Measurements from ENCODE around the gene CLEC6A.
"Not testable (repeated sequence)": the region's sequence is repeated elsewhere in the genome, so short reads cannot be mapped to it uniquely, and the experiment has no call there.

The CLEC6A gene

DNA sequence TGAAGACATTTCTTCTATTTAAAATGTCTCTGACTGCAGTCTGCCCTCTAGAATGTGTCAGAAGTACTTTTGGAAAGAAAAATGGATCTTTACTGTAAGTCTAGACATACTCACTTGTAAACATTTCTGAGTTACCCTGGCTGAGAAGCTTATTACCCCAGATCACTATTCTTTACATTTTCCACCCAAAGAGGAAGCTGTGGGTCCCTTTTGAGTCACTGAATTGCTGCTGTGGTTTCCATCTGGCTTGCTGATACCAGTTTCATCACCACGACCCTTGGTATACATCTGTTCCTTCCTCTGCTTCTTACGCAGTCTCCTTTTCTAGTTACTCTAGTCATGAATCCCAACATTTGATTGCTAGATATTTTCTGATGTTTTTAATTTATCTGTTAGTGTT, 37.3 kb downstream of the CLEC6A start:
- peak in 1 of 2 donors; percentile 14 for DNase-seq (ENCODE audit: low read depth in 2 of 2)

DNA sequence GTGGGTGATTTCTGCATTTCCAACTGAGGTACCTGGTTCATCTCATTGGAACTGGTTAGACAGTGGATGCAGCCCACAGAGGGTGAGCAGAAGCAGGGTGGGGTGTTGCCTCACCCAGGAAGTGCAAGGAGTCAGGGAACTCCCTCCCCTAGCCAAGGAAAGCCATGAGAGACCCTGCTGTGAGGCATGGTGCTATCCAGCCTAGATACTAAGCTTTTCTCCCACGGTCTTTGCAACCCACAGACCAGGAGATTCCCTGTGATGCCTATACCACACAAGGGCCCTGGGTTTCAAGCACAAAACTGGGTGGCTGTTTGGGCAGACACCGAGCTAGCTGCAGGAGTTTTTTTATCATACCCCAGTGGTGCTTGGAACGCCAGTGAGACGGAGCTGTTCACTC, 39.9 kb downstream of the CLEC6A start:
- not testable (repeated sequence) for DNase-seq (ENCODE audit: low read depth in 2 of 2)

DNA sequence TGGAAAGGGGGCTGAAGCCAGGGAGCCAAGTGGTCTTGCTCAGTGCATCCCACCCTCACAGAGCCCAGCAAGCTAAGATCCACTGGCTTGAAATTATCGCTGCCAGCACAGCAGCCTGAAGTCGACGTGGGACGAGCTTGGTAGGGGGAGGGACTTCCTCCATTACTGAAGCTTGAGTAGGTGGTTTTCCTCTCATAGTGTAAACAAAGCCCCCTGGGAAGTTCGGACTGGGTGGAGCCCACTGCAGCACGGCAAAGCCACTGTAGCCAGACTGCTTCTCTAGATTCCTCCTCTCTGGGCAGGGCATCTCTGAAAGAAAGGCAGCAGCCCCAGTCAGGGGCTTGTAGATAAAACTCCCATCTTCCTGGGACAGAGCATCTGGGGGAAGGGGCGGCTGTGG, 40.3 kb downstream of the CLEC6A start:
- not testable (repeated sequence) for DNase-seq (ENCODE audit: low read depth in 2 of 2)

DNA sequence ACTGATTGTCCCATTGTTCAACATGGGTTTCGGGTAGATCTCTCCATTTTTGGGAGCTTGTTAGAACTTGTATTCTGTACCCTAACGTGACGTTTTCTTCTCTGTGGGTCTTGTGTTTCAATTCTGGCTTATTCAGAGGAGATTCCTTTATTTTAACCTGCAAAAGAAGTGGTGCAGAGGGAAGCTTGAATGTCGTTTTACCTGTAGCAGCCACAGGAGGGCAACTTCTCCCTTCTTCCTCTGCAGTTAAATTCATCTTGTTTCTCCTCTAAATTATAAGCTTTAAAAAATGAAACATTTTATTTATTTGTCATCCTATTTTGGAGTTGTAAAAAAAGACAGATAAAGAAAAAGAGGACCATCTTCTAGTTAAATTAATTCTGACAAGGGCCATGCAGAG, 43.9 kb downstream of the CLEC6A start:
- DNase-seq (ENCODE audit: low read depth in 2 of 2), result no peak

DNA sequence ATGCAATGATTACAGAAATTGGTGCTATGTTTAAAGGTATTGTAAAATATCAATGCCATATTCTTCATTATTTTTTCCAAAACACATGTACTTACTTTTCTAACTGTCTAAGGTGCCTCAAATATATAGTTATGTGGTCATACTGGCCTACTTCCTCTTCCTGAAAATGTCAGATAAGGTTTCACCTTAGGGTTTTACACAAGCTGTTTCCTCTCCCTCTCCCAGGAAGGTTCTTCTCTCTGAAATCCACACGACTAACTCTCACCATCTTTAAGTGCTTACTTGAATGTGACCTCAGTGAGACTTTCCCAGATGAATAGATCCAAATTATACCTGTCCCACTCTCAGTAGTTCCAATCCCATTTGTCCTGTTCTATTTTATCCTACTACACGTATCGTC, 46.0 kb downstream of the CLEC6A start:
- DNase-seq (ENCODE audit: low read depth in 2 of 2), result no peak

DNA sequence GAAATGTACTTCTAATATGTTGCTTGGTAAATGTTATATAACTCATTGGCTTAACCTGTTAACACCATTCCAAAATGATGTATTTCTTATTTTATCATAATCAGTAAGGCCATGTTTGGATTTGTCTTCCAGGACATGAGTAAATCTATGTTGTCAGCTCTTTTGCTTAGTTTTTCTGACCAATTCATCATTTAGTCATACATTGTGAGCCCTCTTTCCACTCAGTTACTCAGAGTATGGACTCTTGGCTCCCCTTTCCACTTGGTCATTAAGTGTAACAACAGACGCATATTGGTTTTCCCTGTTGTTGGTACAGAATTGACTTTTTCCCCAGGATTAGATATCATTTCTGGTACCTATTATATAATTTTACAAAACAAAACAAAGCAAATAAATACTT, 48.6 kb downstream of the CLEC6A start:
- no peak for DNase-seq (ENCODE audit: low read depth in 2 of 2)

DNA sequence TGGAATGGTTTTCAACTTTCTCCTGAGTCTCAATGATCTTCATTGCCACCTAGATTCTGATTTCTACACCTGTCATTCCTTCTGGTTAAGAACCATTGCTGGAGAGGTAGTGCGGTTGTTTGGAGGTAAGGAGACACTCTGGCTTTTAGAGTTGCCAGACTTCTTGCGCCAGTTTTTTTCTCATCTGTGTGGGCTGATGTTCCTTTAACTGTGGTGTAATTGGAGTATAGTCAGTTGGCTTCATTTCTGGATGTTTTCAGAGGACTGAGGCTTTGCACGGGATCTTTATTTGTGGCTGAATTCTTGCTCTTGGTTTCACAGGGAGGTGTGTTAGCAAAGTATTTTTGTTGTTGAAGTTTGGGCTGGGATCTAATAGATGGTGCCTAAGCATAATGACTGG, 51.8 kb downstream of the CLEC6A start:
- DNase-seq (ENCODE audit: low read depth in 2 of 2), result no peak

DNA sequence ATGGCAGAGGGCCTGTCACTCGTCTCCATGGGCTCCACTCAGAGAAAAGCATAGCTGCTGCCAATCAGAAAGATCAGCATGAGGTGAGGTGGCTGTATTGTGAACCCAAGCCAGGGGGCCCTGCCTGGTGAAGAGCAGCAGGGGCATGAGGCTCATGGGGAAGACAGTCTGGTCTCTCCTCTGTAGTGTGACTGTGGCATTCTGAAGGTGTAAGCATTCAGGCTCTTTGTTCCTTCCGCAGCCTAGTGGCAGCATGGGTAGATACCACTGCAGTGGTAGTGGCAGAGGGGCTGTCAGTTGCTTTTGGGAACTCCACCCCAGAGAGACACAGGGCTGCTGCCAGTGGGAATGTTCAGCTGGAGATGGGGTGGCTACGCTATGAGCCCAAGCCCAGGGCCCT, 52.5 kb downstream of the CLEC6A start:
- DNase-seq (ENCODE audit: low read depth in 2 of 2), result no peak

DNA sequence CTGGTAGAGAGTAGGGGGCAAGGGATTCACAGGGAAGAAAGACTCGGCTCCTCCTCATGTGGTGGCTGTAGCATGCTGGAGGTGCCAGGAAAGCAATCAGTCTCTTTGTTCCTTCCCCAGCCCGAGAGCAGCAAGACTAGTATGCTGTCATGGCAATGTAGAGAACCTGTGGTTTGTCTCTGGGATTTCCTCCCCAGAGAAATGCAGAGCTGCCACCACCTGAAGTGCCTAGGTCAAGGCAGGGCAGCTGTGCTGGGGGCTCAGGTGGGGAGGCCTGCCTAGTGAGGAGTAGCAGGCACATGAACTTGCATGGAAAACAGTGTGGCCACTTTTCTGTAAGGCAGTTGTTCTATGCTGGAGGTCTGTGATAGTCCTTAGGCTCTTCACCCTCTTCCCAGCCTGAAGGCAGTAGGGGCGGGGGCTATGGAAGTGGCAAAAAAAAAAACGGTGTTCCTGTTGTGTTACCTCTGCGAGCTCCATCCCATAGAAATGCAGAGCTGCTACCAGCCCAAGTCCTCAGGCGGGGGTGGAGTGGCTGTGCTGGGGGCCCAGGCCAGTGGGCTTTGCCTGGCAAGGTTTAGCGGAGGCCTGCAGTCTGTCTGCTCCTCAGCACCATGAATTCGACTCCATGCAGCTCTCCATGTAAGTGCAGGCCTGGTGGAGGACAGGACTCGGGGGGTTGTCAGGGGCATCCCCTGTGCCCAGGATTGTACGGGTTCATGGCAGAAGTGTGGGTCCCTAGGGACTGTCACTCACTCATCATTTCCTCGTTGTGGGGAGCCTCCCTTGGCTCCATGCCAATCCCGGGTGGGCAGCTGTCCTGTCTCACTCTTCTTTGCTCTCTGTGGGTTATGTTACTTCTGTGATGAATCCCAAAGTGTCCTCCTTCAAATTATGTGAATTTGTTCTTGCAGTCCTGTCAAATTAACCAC, 53.4 kb downstream of the CLEC6A start:
- DNase-seq (ENCODE audit: low read depth in 2 of 2), result no peak

DNA sequence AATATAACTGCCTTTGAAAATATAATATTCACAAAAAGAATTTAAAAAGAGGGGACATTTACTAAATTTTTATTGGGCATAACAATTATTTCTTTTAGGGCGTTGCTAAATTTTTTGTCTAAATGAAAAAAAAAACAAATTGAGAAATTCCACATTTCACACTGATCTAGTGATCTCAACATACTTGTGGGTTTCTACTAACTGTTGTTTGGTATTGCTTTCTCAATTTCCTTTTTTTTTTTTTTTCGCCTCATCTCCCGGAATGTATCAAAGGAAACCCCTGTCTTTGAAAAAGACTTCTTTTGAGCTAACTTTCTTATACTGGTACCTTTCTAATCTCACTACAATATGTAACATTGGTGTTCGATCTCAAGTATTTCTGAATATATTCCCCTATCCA, 57.5 kb downstream of the CLEC6A start, which contains the start of gene CLEC4D:
Gene CLEC4D, plus strand, starts transcription at position 248 of the 400 bp plus-strand sequence. CDS start 230 bp downstream, outside the sequence.
- no peak for DNase-seq (ENCODE audit: low read depth in 2 of 2)

DNA sequence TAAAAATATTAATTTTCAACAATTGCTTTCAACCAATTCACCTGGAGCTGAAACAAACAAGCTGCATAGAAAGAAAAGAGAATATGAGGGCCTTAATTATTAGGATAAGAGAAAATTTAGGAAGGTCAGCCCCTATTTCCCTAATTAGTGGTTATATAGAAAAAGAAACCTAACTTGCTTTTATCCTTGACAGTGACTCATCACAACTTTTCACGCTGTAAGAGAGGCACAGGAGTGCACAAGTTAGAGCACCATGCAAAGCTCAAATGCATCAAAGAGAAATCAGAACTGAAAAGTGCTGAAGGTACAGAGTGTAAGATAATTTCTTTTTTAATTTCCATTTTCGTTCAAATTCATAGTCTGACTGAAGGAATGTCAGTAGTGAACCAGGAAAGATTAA, 62.2 kb downstream of the CLEC6A start:
- no peak for DNase-seq (ENCODE audit: low read depth in 2 of 2)

DNA sequence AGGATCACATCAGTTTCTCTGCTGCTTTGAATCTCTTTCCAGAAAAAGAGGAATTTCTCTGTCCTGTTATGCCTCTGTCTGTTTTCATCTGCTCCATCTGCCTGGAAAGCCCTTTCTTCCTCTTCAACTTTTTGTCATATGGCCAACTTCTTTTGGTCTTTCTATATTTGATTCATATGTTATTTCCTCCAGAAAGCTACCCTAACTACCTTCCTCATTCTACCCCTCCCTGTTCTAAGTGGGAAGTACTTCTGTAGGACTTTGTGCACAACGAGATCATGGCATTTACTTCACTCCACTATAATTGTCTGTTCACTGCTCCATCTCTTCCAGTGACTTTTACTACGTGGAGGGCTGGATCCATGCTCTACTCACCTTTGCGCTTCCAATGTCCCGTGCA, 63.4 kb downstream of the CLEC6A start:
- DNase-seq (ENCODE audit: low read depth in 2 of 2), result no peak

DNA sequence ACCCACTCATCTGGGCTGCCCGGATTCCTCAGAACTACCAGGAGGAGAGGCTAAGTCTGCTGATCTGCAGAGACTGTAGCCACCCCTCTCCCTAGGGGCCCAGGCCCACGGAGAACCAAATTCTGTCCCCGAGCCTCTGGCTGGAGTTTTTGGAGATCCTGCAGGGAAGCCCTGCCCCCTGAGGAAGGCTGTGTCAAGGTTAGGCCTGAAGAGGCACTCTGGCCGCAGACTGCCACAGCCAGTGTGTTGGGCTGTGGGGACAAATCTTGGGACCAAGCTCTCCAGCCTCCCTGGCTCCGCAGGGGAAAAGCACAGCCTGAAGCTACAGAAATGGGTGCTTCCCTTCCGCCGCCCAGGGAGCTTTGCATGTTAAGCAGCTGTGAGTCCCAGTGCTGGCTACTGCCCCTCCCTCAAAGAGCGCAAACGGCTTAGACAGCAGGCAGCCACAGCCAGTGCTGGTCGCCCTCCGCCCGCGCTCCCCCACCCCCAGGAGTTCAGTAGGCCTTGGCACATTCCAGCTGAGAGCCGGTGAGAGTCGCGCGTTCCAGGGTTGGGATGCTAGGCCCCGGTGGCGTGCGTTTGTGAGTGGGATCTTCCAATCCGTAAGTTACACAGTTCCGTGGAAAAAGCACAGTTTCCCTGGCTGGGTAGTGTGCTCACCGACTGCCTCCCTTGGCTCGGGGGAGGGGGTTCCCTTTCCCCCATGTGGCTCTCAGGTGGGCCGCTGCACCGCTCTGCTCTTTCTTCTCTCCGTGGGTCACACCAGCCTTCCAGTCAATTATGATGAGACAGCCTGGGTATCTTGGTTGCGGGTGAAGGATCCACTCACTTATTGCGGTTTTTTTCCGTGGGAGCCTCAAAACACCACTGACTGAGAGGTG, 71.7 kb downstream of the CLEC6A start:
- DNase-seq (ENCODE audit: low read depth in 2 of 2), result no peak
